Measurements from ENCODE around the gene IGFL2. TPM values are rescaled to one million over a fixed set of nuclear protein-coding genes. Genes with fewer than 3 reads are reported as not detected.

IGFL2 gene
- polyA plus RNA-seq, 3 donors: not detected

- H3K4me3 ChIP-seq (replicated peaks in 1 of 3; ENCODE audit: low read depth in 2 of 3, low read length in 3 of 3): no peak overlapping the region
- TF ChIP-seq CTCF (IDR thresholded peaks at IDR 0.05): no peak
- no peaks in the 10 kb centered on the region for H3K27me3 ChIP-seq (ENCODE audit: control insufficient read depth in 2 of 2, insufficient read depth in 2 of 2, low read length in 2 of 2)
- H3K4me1 Mint-ChIP-seq: peaks cover 12% of the 10 kb centered on the region
- peaks cover 5 to 6% of the 10 kb centered on the region in 2 donors for H3K4me1 ChIP-seq (ENCODE audit: control insufficient read depth in 1 of 2, insufficient read depth in 2 of 2, low read length in 2 of 2)
- H3K4me3 Mint-ChIP-seq: no peak overlapping the region
- H4K20me1 ChIP-seq (ENCODE audit: insufficient read depth, low read length): no peaks in the 10 kb centered on the region
- 98% methylated on average over 5 of the region's 5 CpGs for WGBS (ENCODE audit: insufficient coverage)
- H3K9me3 ChIP-seq (replicated peaks in 1 of 2; ENCODE audit: control insufficient read depth in 1 of 2, insufficient read depth in 1 of 2, low read length in 2 of 2): no peaks in the 10 kb centered on the region
- no peaks in the 10 kb centered on the region for H3K36me3 ChIP-seq (replicated peaks in 1 of 2; ENCODE audit: control insufficient read depth in 1 of 2, insufficient read depth in 2 of 2, low read length in 2 of 2)
- no peak overlapping the region for H3K4me2 ChIP-seq (replicated peaks; ENCODE audit: extremely low read depth, low read length, poor library complexity, severe bottlenecking)
- H3K27me3 Mint-ChIP-seq (ENCODE audit: low read depth in 3 of 3): peaks cover 26 to 33% (median 31%) of the 10 kb centered on the region in 3 donors
- H3K27ac Mint-ChIP-seq: no peak overlapping the region
- H3K27ac ChIP-seq (ENCODE audit: low read depth in 1 of 2, low read length in 2 of 2): no peak overlapping the region
- H3K36me3 Mint-ChIP-seq: no peaks in the 10 kb centered on the region
- DNase-seq: no peak
- H3K9ac ChIP-seq (ENCODE audit: insufficient read depth, low read length, poor library complexity, severe bottlenecking): no peak overlapping the region
- H2AFZ ChIP-seq (ENCODE audit: insufficient read depth, low read depth, low read length, poor library complexity, severe bottlenecking): no peak overlapping the region
- no peaks in the 10 kb centered on the region for H3K9me3 Mint-ChIP-seq
- no peaks in the 10 kb centered on the region for H3K79me2 ChIP-seq (ENCODE audit: insufficient read depth, low read length)
- intact Hi-C loops (cut with micrococcal nuclease): no loop called here
Observed at GRCh38 chr19:46204008-46204407, 56.0 kb downstream of the IGFL2 start.

GRCh38 chr19:46205183-46205984 is 57.3 kb downstream of the IGFL2 start:
- H3K4me1 Mint-ChIP-seq: peaks cover 24% of the 10 kb centered on the region
- no peaks in the 10 kb centered on the region for H3K27me3 ChIP-seq (ENCODE audit: control insufficient read depth in 2 of 2, insufficient read depth in 2 of 2, low read length in 2 of 2)
- no peak overlapping the region for H3K27ac Mint-ChIP-seq
- H3K9ac ChIP-seq (ENCODE audit: insufficient read depth, low read length, poor library complexity, severe bottlenecking): no peak overlapping the region
- no peaks in the 10 kb centered on the region for H4K20me1 ChIP-seq (ENCODE audit: insufficient read depth, low read length)
- H3K36me3 Mint-ChIP-seq: no peaks in the 10 kb centered on the region
- no peaks in the 10 kb centered on the region for H3K9me3 ChIP-seq (replicated peaks in 1 of 2; ENCODE audit: control insufficient read depth in 1 of 2, insufficient read depth in 1 of 2, low read length in 2 of 2)
- H3K27ac ChIP-seq (ENCODE audit: low read depth in 1 of 2, low read length in 2 of 2): no peak overlapping the region
- H3K9me3 Mint-ChIP-seq: no peaks in the 10 kb centered on the region
- no peaks in the 10 kb centered on the region for H3K36me3 ChIP-seq (replicated peaks in 1 of 2; ENCODE audit: control insufficient read depth in 1 of 2, insufficient read depth in 2 of 2, low read length in 2 of 2)
- no peaks in the 10 kb centered on the region for H3K79me2 ChIP-seq (ENCODE audit: insufficient read depth, low read length)
- intact Hi-C loops (cut with micrococcal nuclease): no loop called here
- no peak overlapping the region for H3K4me2 ChIP-seq (replicated peaks; ENCODE audit: extremely low read depth, low read length, poor library complexity, severe bottlenecking)
- no peak for TF ChIP-seq CTCF (IDR thresholded peaks at IDR 0.05)
- WGBS (ENCODE audit: insufficient coverage): 86% methylated on average over 3 of the region's 6 CpGs
- DNase-seq: no peak
- H3K4me3 Mint-ChIP-seq: no peak overlapping the region
- H2AFZ ChIP-seq (ENCODE audit: insufficient read depth, low read depth, low read length, poor library complexity, severe bottlenecking): no peak overlapping the region
- peaks cover 21 to 37% (median 31%) of the 10 kb centered on the region in 3 donors for H3K27me3 Mint-ChIP-seq (ENCODE audit: low read depth in 3 of 3)
- H3K4me3 ChIP-seq (replicated peaks in 1 of 3; ENCODE audit: low read depth in 2 of 3, low read length in 3 of 3): no peak overlapping the region
- H3K4me1 ChIP-seq (ENCODE audit: control insufficient read depth in 1 of 2, insufficient read depth in 2 of 2, low read length in 2 of 2): peaks cover 18 to 19% of the 10 kb centered on the region in 2 donors

Measured in CD14-positive monocyte (primary cell).